ENCODE results near the gene SLC35D1.
A peak's percentile ranks its signal among the peaks of the same experiment; 100 is the strongest.

The SLC35D1 gene

GRCh38 chr1:67044631-67045270 is 9.2 kb downstream of the SLC35D1 start:
- DNase-seq (ENCODE audit: low read depth in 2 of 2), result no peak

GRCh38 chr1:67043366-67043765 is 10.6 kb downstream of the SLC35D1 start:
- no peak for DNase-seq (ENCODE audit: low read depth in 2 of 2)

GRCh38 chr1:67041841-67042503 is 12.0 kb downstream of the SLC35D1 start:
- DNase-seq (ENCODE audit: low read depth in 2 of 2), result no peak

DNA sequence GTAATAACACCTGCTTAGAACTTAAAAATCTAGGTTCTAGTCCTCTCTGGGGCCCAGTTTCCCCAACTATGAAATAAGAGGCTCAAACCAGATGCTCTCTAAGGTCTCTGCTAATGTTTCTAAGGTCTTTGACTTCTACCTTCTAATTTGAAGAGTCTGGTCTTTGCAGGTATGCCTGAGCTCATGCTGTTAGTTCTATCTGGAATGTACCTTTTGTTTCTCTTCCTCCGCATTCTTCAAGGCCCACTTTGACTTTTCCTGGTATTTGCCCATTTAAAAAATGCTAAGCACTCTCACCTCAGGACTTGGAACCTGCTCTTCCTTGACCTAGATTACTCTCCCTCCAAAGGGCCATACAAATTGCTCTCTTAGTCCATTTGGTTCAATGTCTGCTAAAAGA is 13.5 kb downstream of the SLC35D1 start:
- DNase-seq (ENCODE audit: low read depth in 2 of 2), result no peak

DNA sequence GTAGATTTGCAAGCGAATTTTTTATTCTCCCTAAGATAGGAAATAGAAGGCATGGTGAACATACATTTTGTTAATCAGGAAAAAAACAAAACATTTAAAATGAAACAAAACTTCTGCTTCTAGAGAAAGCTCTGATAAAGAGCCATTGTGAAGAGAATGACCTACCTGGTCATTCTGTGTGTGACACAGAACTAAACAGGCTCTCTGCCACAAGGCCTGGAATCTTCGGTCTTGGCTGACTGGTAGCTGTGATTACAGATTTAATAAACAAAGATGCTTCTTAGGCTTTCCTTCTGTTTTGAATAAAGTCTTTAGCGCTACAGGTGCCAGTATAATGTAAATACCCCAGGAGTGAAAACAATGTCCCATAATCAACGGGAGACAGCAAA is 22.1 kb downstream of the SLC35D1 start:
- DNase-seq (ENCODE audit: low read depth in 2 of 2), result no peak

GRCh38 chr1:67031121-67031858 is 22.7 kb downstream of the SLC35D1 start:
- no peak for DNase-seq (ENCODE audit: low read depth in 2 of 2)

GRCh38 chr1:67029472-67029871 is 24.5 kb downstream of the SLC35D1 start:
- DNase-seq (ENCODE audit: low read depth in 2 of 2), result no peak

DNA sequence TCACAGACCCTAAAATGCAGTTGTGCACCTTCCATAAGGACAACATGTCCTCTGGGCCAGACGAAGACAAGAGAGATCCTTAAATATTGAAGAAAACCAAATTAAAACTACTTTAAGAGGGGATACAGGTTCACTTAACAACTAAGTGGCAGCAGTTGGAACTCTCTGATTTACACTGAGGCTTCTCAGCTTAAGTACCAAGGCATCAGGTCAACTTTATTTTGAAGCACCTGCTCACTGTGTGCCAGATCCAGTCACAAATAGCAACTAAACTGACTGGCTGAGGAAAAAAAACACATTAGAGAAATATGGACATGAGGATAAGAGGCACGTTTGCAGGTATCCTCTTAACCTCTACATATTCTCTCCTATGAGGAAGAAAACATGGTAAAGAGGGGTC is 33.2 kb downstream of the SLC35D1 start:
- no peak for DNase-seq (ENCODE audit: low read depth in 2 of 2)

DNA sequence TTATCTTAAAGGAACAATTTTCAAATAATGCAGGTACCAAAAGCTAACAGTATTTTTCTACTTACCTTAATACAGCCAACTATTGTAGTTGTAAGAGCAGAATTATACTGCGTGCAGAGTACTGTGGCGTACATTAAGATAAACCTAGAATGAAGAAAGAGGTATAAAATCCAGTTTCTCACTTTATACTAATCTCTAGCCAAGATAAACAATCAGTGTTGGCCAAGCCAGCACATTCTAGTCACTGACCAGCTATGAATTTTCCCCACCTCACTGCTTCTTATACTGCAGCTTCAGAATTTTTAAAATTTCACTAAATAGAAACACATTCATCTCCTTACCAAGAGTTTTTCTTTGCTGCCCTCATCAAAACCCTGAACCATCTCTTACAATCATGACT is 33.6 kb downstream of the SLC35D1 start:
- no peak for DNase-seq (ENCODE audit: low read depth in 2 of 2)

DNA sequence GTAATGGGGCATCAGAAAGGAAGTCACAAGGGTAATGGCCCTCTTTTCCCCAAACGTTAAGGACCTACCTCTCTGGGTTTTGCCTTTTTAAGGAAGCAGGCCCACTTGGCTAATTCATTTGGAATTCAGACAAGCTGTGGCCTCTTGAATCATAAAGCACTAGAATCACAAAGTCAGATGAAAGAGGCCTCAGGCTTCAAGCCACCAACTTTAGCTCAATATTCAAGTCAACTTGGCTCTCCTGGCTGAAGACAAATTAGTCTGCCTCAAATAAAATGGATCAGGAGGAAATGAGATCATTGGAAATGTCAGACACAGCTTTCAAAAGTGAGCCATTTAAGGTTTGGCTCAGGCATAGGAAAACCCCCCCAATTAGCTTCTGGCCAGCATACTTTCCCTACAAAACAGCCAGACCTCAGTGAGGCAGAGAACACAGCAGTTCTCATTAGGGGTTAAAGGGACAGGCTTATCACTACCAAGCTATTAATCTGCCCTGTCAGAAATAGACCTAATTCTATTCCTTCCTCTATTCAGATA is 34.3 kb downstream of the SLC35D1 start:
- DNase-seq (ENCODE audit: low read depth in 2 of 2), result no peak

DNA sequence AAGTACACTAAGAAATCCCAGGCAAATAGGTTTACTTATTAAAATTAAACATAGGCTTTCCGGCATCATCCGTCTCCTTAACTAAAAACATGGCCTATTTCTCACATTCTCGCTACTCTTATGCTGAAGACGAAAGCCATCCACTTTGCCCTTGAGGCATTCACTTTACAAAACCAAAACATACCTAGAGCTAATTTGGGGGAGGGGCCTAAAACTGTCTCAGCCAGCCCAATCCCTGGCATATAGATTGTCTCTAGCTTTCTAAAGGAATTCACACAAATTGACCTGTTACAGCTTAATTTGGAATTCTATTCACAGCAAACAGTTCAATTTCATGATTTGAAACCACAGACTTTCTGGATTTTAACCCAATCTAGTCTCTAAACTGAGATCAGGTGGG is 34.8 kb downstream of the SLC35D1 start:
- no peak for DNase-seq (ENCODE audit: low read depth in 2 of 2)

DNA sequence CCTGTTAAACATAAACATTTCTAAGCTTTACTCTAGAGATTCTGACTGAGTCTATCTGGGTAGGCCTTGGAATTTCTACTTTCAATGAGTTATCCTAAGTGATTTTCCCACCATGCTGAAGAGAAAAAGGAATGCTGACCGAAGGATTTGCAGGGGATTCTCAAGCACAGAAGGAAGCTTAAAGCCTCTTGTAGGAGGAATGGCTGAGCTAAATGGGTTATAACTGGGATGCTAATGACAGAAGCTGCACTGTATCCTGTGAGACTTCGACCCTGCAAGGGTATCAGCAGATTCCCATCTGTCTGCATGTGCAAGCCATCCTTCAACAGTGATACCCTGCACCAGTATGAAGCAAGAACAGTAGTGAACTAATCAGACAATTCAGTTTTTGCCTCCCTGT is 35.4 kb downstream of the SLC35D1 start:
- no peak for DNase-seq (ENCODE audit: low read depth in 2 of 2)

DNA sequence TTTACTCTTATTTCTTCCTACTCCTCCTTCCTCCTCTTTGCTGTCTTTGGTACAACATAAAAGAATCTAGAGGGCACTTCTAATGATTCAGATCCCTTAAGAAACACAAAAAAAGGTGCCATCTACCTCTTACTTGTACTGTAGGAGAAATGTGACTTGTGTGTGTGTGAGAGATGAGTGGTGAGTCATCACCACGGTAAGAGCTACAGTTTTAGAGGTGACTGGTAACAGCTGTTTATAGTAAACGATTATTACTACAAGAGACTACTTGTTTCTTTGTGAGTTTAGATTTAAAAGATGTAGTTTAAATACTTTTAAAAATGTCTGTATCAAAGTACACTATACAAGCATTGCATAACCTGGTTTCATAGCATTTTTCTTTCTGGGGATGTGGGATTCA is 40.4 kb downstream of the SLC35D1 start:
- no peak for DNase-seq (ENCODE audit: low read depth in 2 of 2)

DNA sequence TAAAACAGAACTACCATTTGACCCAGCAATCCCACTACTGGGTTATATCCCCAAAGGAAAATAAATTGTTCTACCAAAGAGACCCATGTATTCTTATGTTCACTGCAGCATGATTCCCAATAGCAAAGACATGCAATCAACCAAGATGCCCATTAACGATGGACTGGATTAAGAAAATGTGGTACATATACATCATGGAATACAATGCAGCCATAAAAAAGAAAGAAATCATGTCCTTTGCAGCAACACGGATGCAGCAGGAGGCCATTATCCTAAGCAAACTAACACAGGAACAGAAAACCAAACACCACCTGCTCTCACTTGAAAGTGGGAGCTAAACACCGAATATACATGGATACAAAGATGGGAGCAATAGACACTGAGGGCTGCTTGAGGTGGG is 44.2 kb downstream of the SLC35D1 start:
- DNase-seq (ENCODE audit: low read depth in 2 of 2), result no peak

DNA sequence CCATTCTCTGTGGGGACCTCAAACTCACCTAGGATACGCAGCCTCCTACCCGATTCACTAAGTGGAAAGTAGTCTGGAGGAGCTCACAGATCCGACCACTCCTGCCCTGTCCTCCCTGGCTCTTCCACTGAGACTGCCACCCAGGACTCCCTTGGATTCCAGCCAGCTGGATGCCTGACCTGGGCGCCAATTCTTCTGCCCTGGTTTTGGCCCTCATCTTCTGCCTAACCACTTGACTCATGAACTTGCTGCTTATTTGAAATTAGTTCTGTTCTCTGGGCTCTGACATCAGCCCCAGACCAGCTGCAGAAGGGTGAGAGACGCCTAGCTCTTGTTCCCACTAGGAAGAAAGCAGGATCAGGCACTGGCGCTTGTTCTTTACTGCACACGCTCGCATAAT is 48.9 kb downstream of the SLC35D1 start:
- DNase-seq (ENCODE audit: low read depth in 2 of 2), result no peak

GRCh38 chr1:67004176-67004575 is 49.8 kb downstream of the SLC35D1 start:
- no peak for DNase-seq (ENCODE audit: low read depth in 2 of 2)

- DNase-seq (ENCODE audit: low read depth in 2 of 2), result no peak
Observed at GRCh38 chr1:67001682-67002425, 52.1 kb downstream of the SLC35D1 start.

DNA sequence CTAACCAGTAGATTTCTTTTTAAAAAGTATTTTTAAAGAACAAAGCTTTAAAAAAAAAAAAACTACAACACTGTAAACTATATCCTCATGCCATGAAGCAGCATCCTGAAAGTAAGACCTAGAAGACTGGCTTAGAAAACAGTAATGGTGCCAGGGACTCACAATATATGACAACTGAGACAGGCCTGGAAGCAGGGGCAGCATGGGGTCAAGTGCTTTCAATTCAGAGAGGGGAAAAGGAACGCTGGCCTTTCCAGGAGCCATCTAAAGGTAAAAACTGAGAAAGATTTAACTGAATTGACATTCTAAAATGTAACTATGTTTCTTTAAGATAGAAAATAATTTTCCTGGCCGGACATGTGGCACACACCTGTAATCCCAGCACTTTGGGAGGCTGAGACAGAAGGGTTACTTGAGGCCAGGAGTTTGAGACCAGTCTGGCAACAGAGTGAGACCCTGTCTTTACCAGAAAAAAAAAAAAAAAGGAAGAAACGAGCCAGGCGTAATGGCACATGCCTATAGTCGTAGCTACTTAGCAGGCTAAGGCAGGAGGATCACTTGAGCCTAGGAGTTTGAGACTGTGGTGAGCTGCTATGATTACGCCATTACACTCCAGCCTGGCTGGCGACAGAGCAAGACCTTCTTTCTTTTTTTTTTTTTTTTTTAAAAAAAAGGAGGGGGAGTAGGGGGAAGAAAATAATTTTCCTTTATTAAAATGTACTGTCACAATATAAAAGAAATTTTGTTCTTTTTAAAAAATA is 54.1 kb downstream of the SLC35D1 start:
- DNase-seq (ENCODE audit: low read depth in 2 of 2), result no peak

GRCh38 chr1:66998972-66999371 is 55.0 kb downstream of the SLC35D1 start:
- no peak for DNase-seq (ENCODE audit: low read depth in 2 of 2)

DNA sequence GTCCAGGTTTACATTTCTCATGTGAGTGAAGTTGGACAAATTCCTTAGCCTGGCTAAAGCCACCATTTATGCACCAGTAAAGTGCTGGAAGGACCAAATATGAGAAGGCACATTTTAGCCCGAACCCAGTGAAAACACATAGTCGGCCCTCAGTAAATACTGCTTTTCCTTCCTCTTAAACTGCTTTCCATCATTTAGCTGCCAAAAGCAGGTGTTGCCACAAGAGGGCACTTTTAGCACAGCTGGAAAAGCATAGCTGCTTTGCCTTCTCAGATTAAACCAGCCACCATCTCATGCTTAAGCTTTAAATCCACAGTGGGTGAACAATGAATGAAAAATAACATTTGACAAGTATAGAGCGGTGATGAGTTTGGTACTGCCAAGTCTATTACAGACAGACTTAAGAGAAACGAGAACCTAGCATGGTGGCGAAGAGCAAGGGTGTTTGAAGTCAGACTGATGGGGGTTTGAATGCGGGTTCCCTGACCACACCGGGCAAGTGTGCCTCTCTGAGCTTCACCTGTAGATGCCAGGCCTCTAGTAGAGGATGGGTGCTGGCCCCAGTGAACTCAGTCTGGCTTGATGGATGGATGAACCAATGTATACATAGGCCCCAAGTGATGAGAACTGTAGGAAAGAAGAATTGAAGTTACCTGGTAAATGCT is 57.8 kb downstream of the SLC35D1 start:
- DNase-seq (ENCODE audit: low read depth in 2 of 2), result peak; percentile 11 to 28

DNA sequence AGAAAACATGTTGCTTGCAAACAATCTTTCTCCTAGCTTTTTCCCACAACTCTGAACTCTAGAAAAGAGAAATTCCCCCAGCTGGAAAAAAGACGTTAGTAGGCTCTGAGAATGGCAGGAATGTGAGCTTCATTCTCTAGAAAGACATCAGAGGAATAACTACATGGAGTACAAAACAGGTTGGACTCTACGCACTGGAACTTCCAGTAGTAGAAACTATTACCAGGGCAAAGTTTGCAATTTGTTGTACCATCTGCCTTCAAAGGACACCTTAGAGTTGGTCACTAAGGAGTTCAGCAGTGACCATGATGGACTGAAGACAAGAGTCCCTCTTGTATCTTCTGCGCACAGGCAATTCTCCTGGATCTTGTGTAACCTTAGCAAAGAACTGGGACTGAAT is 60.9 kb downstream of the SLC35D1 start:
- no peak for DNase-seq (ENCODE audit: low read depth in 2 of 2)
